Measurements from ENCODE around the gene NAA50.
A peak's percentile ranks its signal among the peaks of the same experiment; 100 is the strongest.

The NAA50 gene

GRCh38 chr3:113776564-113776963, 30.5 kb upstream of the NAA50 start:
- CTCF ChIA-PET = interaction anchor here (0.8 to 1.5 kb wide), 4 partner anchors 9 to 49 kb away, joined by 3 read pairs; partner anchors contain the start of gene ATP6V1A
- no peak for DNase-seq (ENCODE audit: extremely low spot score)
- no peak for TF ChIP-seq CTCF (IDR thresholded peaks at IDR 0.05; ENCODE audit: control extremely low read depth, extremely low read depth, low read depth, missing control alignments)
- POLR2A ChIA-PET = no interaction called here

- POLR2A ChIA-PET = interaction anchor here (0.5 to 0.7 kb wide), 2 partner anchors 15 to 726 kb away, joined by 3 to 4 read pairs; no protein-coding TSS in a partner anchor
- CTCF ChIA-PET = no interaction called here
- DNase-seq (ENCODE audit: extremely low spot score) = no peak
- no peak for TF ChIP-seq CTCF (IDR thresholded peaks at IDR 0.05; ENCODE audit: control extremely low read depth, extremely low read depth, low read depth, missing control alignments)
Observed at GRCh38 chr3:113775516-113775915, 29.5 kb upstream of the NAA50 start.

GRCh38 chr3:113773381-113773780, 27.3 kb upstream of the NAA50 start:
- TF ChIP-seq CTCF (IDR thresholded peaks at IDR 0.05; ENCODE audit: control extremely low read depth, extremely low read depth, low read depth, missing control alignments) = no peak
- DNase-seq (ENCODE audit: extremely low spot score) = no peak
- ChIA-PET CTCF (interaction anchor here (0.8 to 1.3 kb wide), 5 partner anchors 8 to 57 kb away, joined by 3 to 5 read pairs (median 3); no protein-coding TSS in a partner anchor), POLR2A (no interaction called here)

- no peak for TF ChIP-seq CTCF (IDR thresholded peaks at IDR 0.05; ENCODE audit: control extremely low read depth, extremely low read depth, low read depth, missing control alignments)
- CTCF ChIA-PET = no interaction called here
- no peak for DNase-seq (ENCODE audit: extremely low spot score)
- POLR2A ChIA-PET = no interaction called here
Observed at GRCh38 chr3:113771993-113772392, 25.9 kb upstream of the NAA50 start.

GRCh38 chr3:113769551-113769950, 23.5 kb upstream of the NAA50 start:
- peak; percentile 25 for DNase-seq (ENCODE audit: extremely low spot score)
- TF ChIP-seq CTCF (IDR thresholded peaks at IDR 0.05; ENCODE audit: control extremely low read depth, extremely low read depth, low read depth, missing control alignments) = no peak
- ChIA-PET POLR2A (no interaction called here), CTCF (interaction anchor here (1.4 kb wide), 1 partner anchor 12 kb away, joined by 4 read pairs; no protein-coding TSS in a partner anchor)

- ChIA-PET POLR2A (no interaction called here), CTCF (interaction anchor here (0.8 to 1.2 kb wide), 4 partner anchors 9 to 74 kb away, joined by 3 to 5 read pairs (median 4); partner anchors contain the start of gene GRAMD1C)
- no peak for TF ChIP-seq CTCF (IDR thresholded peaks at IDR 0.05; ENCODE audit: control extremely low read depth, extremely low read depth, low read depth, missing control alignments)
- no peak for DNase-seq (ENCODE audit: extremely low spot score)
Observed at GRCh38 chr3:113764698-113765097, 18.6 kb upstream of the NAA50 start.

Data from GM10248 (cell line).